Calu3 (cell line): Measurements from ENCODE around the gene KIF17. TPM values are rescaled to one million over a fixed set of nuclear protein-coding genes. Genes with fewer than 3 reads are reported as not detected.

ENCODE experiments used
- BruUV-seq: library from RNA; stranded (reverse); fragments of 400-500 nt; replicated peaks from 2 replicates; lab custom pipeline; 2021; lab: Mats Ljungman, UMichigan
- CTCF ChIA-PET: fragments of 300-600 bp; sonication (Branson Sonifier 250); formaldehyde crosslinking; loops from one replicate; lab custom pipeline; 2022; ENCODE audit warnings: antibody characterized with exemption; lab: Charles Lee
- DNase-seq: peaks from one replicate; pipeline ENCODE4 v3.0.0; 2022
- H3K27ac Mint-ChIP-seq: one replicate; pipeline ENCODE4 v1.8.0; 2022; ENCODE audit warnings: mixed read lengths; ENCODE audit not compliant: unreplicated experiment
- H3K27me3 Mint-ChIP-seq: one replicate; pipeline ENCODE4 v1.8.0; 2022; ENCODE audit warnings: mixed read lengths; ENCODE audit not compliant: unreplicated experiment
- H3K36me3 Mint-ChIP-seq: one replicate; pipeline ENCODE4 v1.8.0; 2022; ENCODE audit warnings: mild to moderate bottlenecking, moderate library complexity, mixed read lengths; ENCODE audit not compliant: insufficient read depth, unreplicated experiment
- H3K4me1 Mint-ChIP-seq: one replicate; pipeline ENCODE4 v1.8.0; 2022; ENCODE audit warnings: mild to moderate bottlenecking, low read depth, mixed read lengths; ENCODE audit not compliant: unreplicated experiment
- H3K4me3 Mint-ChIP-seq: one replicate; pipeline ENCODE4 v1.8.0; 2022; ENCODE audit warnings: mild to moderate bottlenecking, low read depth, moderate library complexity, mixed read lengths; ENCODE audit not compliant: unreplicated experiment
- H3K9me3 Mint-ChIP-seq: one replicate; pipeline ENCODE4 v1.8.0; 2022; ENCODE audit warnings: low read depth, mixed read lengths; ENCODE audit not compliant: unreplicated experiment
- intact Hi-C: fragments of 100-400 bp; cut with micrococcal nuclease; formaldehyde crosslinking; loops from one replicate; pipeline ENCODE4 v1.10.0; 2022; ENCODE audit not compliant: unreplicated experiment
- total RNA-seq: library from RNA; stranded (reverse); gene quantifications from 2 replicates; pipeline ENCODE4 v1.2.3, GENCODE V29; 2022
- TF ChIP-seq, protein P1 (sequence below): fragments of 200-600 bp; IDR thresholded peaks from one replicate; pipeline ENCODE4 v1.8.0; 2022; ENCODE audit warnings: antibody characterized with exemption; ENCODE audit not compliant: unreplicated experiment

KIF17 gene
- total RNA-seq, 1 experiment from 2014 or later = not detected

DNA sequence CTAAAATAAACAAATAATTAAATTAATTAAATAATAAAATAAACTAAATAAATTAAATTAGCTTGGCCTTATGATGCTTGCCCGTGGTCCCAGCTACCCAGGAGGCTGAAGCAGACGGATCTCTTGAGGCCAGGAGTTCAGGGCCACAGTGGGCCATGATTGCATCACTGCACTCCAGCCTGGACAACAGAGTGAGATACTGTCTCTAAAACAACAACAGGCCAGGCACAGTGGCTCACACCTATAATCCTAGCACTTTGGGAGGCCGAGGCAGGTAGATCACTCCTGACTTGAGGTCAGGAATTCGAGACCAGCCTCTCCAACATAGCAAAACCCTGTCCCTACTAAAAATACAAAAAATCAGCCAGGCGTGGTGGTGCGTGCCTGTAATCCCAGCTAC, 96.8 kb downstream of the KIF17 start:
- BruUV-seq = no TSS peak
- Mint-ChIP-seq H3K4me1 (no peaks in the 10 kb centered on the region), H3K27ac (no peak overlapping the region), H3K9me3 (no peaks in the 10 kb centered on the region), H3K4me3 (no peak overlapping the region), H3K27me3 (peaks cover 9% of the 10 kb centered on the region), H3K36me3 (no peaks in the 10 kb centered on the region)
- no peak for DNase-seq
- intact Hi-C loops = no loop called here
- CTCF ChIA-PET = no interaction called here
- TF ChIP-seq, protein P1, sequence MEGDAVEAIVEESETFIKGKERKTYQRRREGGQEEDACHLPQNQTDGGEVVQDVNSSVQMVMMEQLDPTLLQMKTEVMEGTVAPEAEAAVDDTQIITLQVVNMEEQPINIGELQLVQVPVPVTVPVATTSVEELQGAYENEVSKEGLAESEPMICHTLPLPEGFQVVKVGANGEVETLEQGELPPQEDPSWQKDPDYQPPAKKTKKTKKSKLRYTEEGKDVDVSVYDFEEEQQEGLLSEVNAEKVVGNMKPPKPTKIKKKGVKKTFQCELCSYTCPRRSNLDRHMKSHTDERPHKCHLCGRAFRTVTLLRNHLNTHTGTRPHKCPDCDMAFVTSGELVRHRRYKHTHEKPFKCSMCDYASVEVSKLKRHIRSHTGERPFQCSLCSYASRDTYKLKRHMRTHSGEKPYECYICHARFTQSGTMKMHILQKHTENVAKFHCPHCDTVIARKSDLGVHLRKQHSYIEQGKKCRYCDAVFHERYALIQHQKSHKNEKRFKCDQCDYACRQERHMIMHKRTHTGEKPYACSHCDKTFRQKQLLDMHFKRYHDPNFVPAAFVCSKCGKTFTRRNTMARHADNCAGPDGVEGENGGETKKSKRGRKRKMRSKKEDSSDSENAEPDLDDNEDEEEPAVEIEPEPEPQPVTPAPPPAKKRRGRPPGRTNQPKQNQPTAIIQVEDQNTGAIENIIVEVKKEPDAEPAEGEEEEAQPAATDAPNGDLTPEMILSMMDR = no peak

GRCh38 chr1:20619999-20620398, 97.8 kb downstream of the KIF17 start:
- BruUV-seq = no TSS peak
- Mint-ChIP-seq H3K4me1 (no peaks in the 10 kb centered on the region), H3K36me3 (no peaks in the 10 kb centered on the region), H3K27me3 (no peaks in the 10 kb centered on the region), H3K27ac (no peak overlapping the region), H3K9me3 (no peaks in the 10 kb centered on the region), H3K4me3 (no peak overlapping the region)
- TF ChIP-seq, protein P1 = no peak
- intact Hi-C loops = no loop called here
- CTCF ChIA-PET = no interaction called here
- DNase-seq = no peak

- Mint-ChIP-seq H3K36me3 (peaks cover 7% of the 10 kb centered on the region), H3K4me3 (no peak overlapping the region), H3K4me1 (peaks cover 11% of the 10 kb centered on the region), H3K27me3 (no peaks in the 10 kb centered on the region), H3K9me3 (no peaks in the 10 kb centered on the region), H3K27ac (no peak overlapping the region)
- DNase-seq = no peak
- BruUV-seq = no TSS peak
- intact Hi-C loops = no loop called here
- CTCF ChIA-PET = interaction anchor here (0.6 kb wide), 1 partner anchor 17 kb away, joined by 5 read pairs; no protein-coding TSS in a partner anchor
- TF ChIP-seq, protein P1 = no peak
These were observed 99.3 kb downstream of the KIF17 start for GRCh38 chr1:20618550-20618949.

- intact Hi-C loops = no loop called here
- Mint-ChIP-seq H3K27ac (no peak overlapping the region), H3K36me3 (peaks cover 17% of the 10 kb centered on the region), H3K9me3 (no peaks in the 10 kb centered on the region), H3K4me1 (peaks cover 25% of the 10 kb centered on the region), H3K4me3 (no peak overlapping the region), H3K27me3 (no peaks in the 10 kb centered on the region)
- no peak for DNase-seq
- CTCF ChIA-PET = no interaction called here
- TF ChIP-seq, protein P1 = no peak
- BruUV-seq = no TSS peak
These were observed 100.8 kb downstream of the KIF17 start for GRCh38 chr1:20616847-20617487.
